ENCODE data around the gene MTHFD1L.
"Not testable (repeated sequence)": the region's sequence is repeated elsewhere in the genome, so short reads cannot be mapped to it uniquely, and the experiment has no call there.

GRCh38 chr6:151042911-151043330, 177.4 kb downstream of the MTHFD1L start:
- TF ChIP-seq CTCF, POLR2A (IDR thresholded peaks at IDR 0.05): not testable (repeated sequence)

Measured in Peyer's patch (tissue), 4 donors.